A673 (cell line): ENCODE results near the gene NPHP1.

Source experiments
- CTCF ChIP-seq: fragments of 300-800, 200-600 bp; sonication (generic); conservative IDR thresholded peaks from 2 replicates; pipeline ENCODE4 v1.5.1; 2017; ENCODE audit warnings: low read depth, mild to moderate bottlenecking, antibody characterized with exemption, low read length, moderate library complexity, mixed read lengths
- EZH2 ChIP-seq: fragments of 200-600 bp; sonication (generic); IDR thresholded peaks from 2 replicates; pipeline ENCODE4 v1.6.1; 2017; ENCODE audit warnings: borderline replicate concordance, low read depth, mild to moderate bottlenecking, mixed read lengths, antibody characterized with exemption, low read length; ENCODE audit not compliant: poor library complexity, severe bottlenecking

- no peak for TF ChIP-seq CTCF
- no peak for TF ChIP-seq EZH2
Observed at GRCh38 chr2:110170102-110170501, 34.7 kb downstream of the NPHP1 start.
